IMR-90 (cell line): ENCODE measurements around the gene DENND1C. TPM values are rescaled to one million over a fixed set of nuclear protein-coding genes. Genes with fewer than 3 reads are reported as not detected.

Experiments
- ATAC-seq: fragments of 200-7000 bp; cut with Tn5 transposase; 2 replicates; pipeline ENCODE4 v1.9.1; 2020; ENCODE audit warnings: low read depth, mild to moderate bottlenecking, moderate library complexity
- BruUV-seq: library from RNA; stranded (reverse); fragments of 400-500 nt; replicated peaks from 2 replicates; lab custom pipeline; 2021; lab: Mats Ljungman, UMichigan
- CTCF ChIA-PET: fragments of 300-600 bp; formaldehyde crosslinking; extraction: SDS; loops from one replicate; lab custom pipeline; 2021; ENCODE audit warnings: antibody characterized with exemption; lab: Yijun Ruan, JAX
- POLR2A ChIA-PET: fragments of 300-600 bp; sonication (Branson Sonifier 250); formaldehyde crosslinking; loops from one replicate; lab custom pipeline; 2022; ENCODE audit warnings: antibody characterized with exemption; ENCODE audit not compliant: unreplicated experiment; lab: Charles Lee
- DNase-seq: peaks from one replicate; pipeline ENCODE4 v3.0.0; 2013
- H2AFZ ChIP-seq: replicated peaks from 2 replicates; pipeline ENCODE3; 2013; ENCODE audit warnings: low read length, mild to moderate bottlenecking; ENCODE audit not compliant: poor library complexity
- H2AK5ac ChIP-seq: 2 replicates; pipeline ENCODE4 v1.6.1; 2013; ENCODE audit warnings: low read depth, low read length, inconsistent platforms
- H2AK9ac ChIP-seq: replicated peaks from 2 replicates; pipeline ENCODE3; 2013; ENCODE audit warnings: mild to moderate bottlenecking, low read depth, low read length, moderate library complexity; ENCODE audit not compliant: poor library complexity
- H2BK120ac ChIP-seq: 2 replicates; pipeline ENCODE4 v1.6.1; 2013; ENCODE audit warnings: low read depth, low read length, inconsistent platforms
- H2BK15ac ChIP-seq: 3 replicates; pipeline ENCODE4 v1.6.1; 2013; ENCODE audit warnings: low read depth, low read length, inconsistent platforms
- H2BK20ac ChIP-seq: 2 replicates; pipeline ENCODE4 v1.6.1; 2013; ENCODE audit warnings: low read depth, mild to moderate bottlenecking, inconsistent platforms, low read length, moderate library complexity
- H2BK5ac ChIP-seq: 2 replicates; pipeline ENCODE4 v1.6.1; 2013; ENCODE audit warnings: mild to moderate bottlenecking, low read depth, low read length, inconsistent platforms; ENCODE audit not compliant: poor library complexity, severe bottlenecking
- H3K14ac ChIP-seq: replicated peaks from 2 replicates; pipeline ENCODE4 v1.6.1; 2013; ENCODE audit warnings: low read depth, low read length, inconsistent platforms
- H3K18ac ChIP-seq: 2 replicates; pipeline ENCODE4 v1.6.1; 2013; ENCODE audit warnings: low read depth, low read length, control low read depth
- H3K23ac ChIP-seq: 2 replicates; pipeline ENCODE4 v1.6.1; 2013; ENCODE audit warnings: low read depth, low read length, inconsistent platforms
- H3K27ac ChIP-seq: 2 replicates; pipeline ENCODE4 v1.5.1; 2013; ENCODE audit warnings: mild to moderate bottlenecking, control low read depth, low read length; ENCODE audit not compliant: insufficient read depth
- H3K27me3 ChIP-seq: 2 replicates; pipeline ENCODE4 v1.6.1; 2013; ENCODE audit warnings: low read length; ENCODE audit not compliant: control insufficient read depth, insufficient read depth
- H3K36me3 ChIP-seq: 2 replicates; pipeline ENCODE4 v1.6.1; 2013; ENCODE audit warnings: low read length, mixed read lengths; ENCODE audit not compliant: control insufficient read depth, insufficient read depth
- H3K4ac ChIP-seq: 2 replicates; pipeline ENCODE4 v1.6.1; 2013; ENCODE audit warnings: low read depth, low read length, inconsistent platforms
- H3K4me1 ChIP-seq: 2 replicates; pipeline ENCODE4 v1.6.1; 2013; ENCODE audit warnings: low read length, mixed read lengths; ENCODE audit not compliant: control insufficient read depth, insufficient read depth
- H3K4me2 ChIP-seq: 2 replicates; pipeline ENCODE4 v1.6.1; 2013; ENCODE audit warnings: low read depth, mild to moderate bottlenecking, control low read depth, low read length, moderate library complexity
- H3K4me3 ChIP-seq: 2 replicates; pipeline ENCODE4 v1.5.1; 2013; ENCODE audit warnings: low read depth, mild to moderate bottlenecking, control low read depth, low read length, moderate library complexity; ENCODE audit not compliant: insufficient read depth
- H3K56ac ChIP-seq: 2 replicates; pipeline ENCODE4 v1.6.1; 2013; ENCODE audit warnings: low read length, inconsistent platforms; ENCODE audit not compliant: insufficient read depth; ENCODE audit errors: extremely low read depth
- H3K79me1 ChIP-seq, 2 experiments: 2 replicates each; pipeline ENCODE4 v1.6.1; 2013; ENCODE audit warnings: low read length in 2 of 2, inconsistent platforms in 1 of 2, low read depth in 1 of 2
- H3K9ac ChIP-seq: 2 replicates; pipeline ENCODE4 v1.6.1; 2013; ENCODE audit warnings: low read depth, low read length, control low read depth
- H3K9me1 ChIP-seq: 2 replicates; pipeline ENCODE4 v1.6.1; 2013; ENCODE audit warnings: low read length, inconsistent platforms; ENCODE audit not compliant: insufficient read depth
- H3K9me3 ChIP-seq: 2 replicates; pipeline ENCODE4 v1.6.1; 2013; ENCODE audit warnings: low read length; ENCODE audit not compliant: control insufficient read depth, insufficient read depth
- H4K20me1 ChIP-seq: 2 replicates; pipeline ENCODE4 v1.6.1; 2013; ENCODE audit warnings: low read length, inconsistent platforms; ENCODE audit not compliant: insufficient read depth
- H4K5ac ChIP-seq: 2 replicates; pipeline ENCODE4 v1.6.1; 2013; ENCODE audit warnings: mild to moderate bottlenecking, low read depth, low read length, control low read depth
- H4K8ac ChIP-seq, 2 experiments: 2 replicates each; pipeline ENCODE4 v1.6.1; 2013; ENCODE audit warnings: low read depth in 2 of 2, low read length in 2 of 2, control low read depth in 1 of 2, inconsistent platforms in 1 of 2
- H4K91ac ChIP-seq: 2 replicates; pipeline ENCODE4 v1.6.1; 2013; ENCODE audit warnings: low read depth, low read length, inconsistent platforms; ENCODE audit not compliant: insufficient read depth
- BHLHE40 ChIP-seq: fragments of 150-350 bp; IDR thresholded peaks from 2 replicates; pipeline ENCODE4 v1.6.1; 2016; ENCODE audit warnings: mild to moderate bottlenecking, low read depth, low read length
- CEBPB ChIP-seq: IDR thresholded peaks from 2 replicates; pipeline ENCODE4 v1.6.1; 2012; ENCODE audit warnings: low read depth, low read length, improper control_type of control experiment
- CHD1 ChIP-seq: IDR thresholded peaks from 2 replicates; pipeline ENCODE4 v1.6.1; 2012; ENCODE audit warnings: low read depth, low read length, improper control_type of control experiment
- MAFK ChIP-seq: IDR thresholded peaks from 2 replicates; pipeline ENCODE4 v1.6.1; 2012; ENCODE audit warnings: low read depth, low read length, improper control_type of control experiment
- MXI1 ChIP-seq: IDR thresholded peaks from 2 replicates; pipeline ENCODE4 v1.6.1; 2012; ENCODE audit warnings: low read depth, mild to moderate bottlenecking, low read length, moderate library complexity, borderline replicate concordance
- NFE2L2 ChIP-seq: fragments of 150-350 bp; IDR thresholded peaks from 2 replicates; pipeline ENCODE4 v1.6.1; 2016; ENCODE audit warnings: low read depth, mild to moderate bottlenecking, low read length
- POLR2A ChIP-seq: IDR thresholded peaks from 2 replicates; pipeline ENCODE4 v1.6.1; 2012; ENCODE audit warnings: mild to moderate bottlenecking, low read depth, low read length
- RAD21 ChIP-seq: IDR thresholded peaks from 2 replicates; pipeline ENCODE4 v1.6.1; 2012; ENCODE audit warnings: low read length, improper control_type of control experiment
- RCOR1 ChIP-seq: IDR thresholded peaks from 2 replicates; pipeline ENCODE4 v1.6.1; 2012; ENCODE audit warnings: mild to moderate bottlenecking, low read length, improper control_type of control experiment; ENCODE audit not compliant: insufficient replicate concordance
- USF2 ChIP-seq: fragments of 150-350 bp; IDR thresholded peaks from 2 replicates; pipeline ENCODE4 v1.6.1; 2017; ENCODE audit warnings: mild to moderate bottlenecking, antibody characterized with exemption, low read length, low read depth
- WGBS, 2 experiments: methylation state at CpG; one replicate each; pipeline versions ENCODE4 v1.1.5 to v1.1.7; 2013; ENCODE audit warnings: missing lambda C conversion rate in 2 of 2; ENCODE audit not compliant: insufficient read length in 1 of 2; ENCODE audit errors: extremely low coverage in 2 of 2; 5-methylcytosine and 5-hydroxymethylcytosine counted together
- dilution Hi-C: fragments of 300-500 bp; cut with HindIII; formaldehyde crosslinking; loops from one replicate; pipeline ENCODE4 v1.14.3; 2018; ENCODE audit warnings: low sequenced_read_pairs; ENCODE audit not compliant: unreplicated experiment
- in situ Hi-C: fragments of 300-500 bp; cut with MboI; formaldehyde crosslinking; loops from 3 replicates; pipeline ENCODE4 v1.14.3; 2019; ENCODE audit warnings: low sequenced_read_pairs, inconsistent platforms, mixed read lengths
- intact Hi-C: fragments of 100-400 bp; cut with micrococcal nuclease; formaldehyde crosslinking; loops from 2 replicates; pipeline ENCODE4 v1.10.0; 2022
- polyA plus RNA-seq, 3 experiments: library from polyadenylated mRNA; depleted of rRNA; stranded (reverse); fragments of >200 nt; gene quantifications; 2 replicates each; pipeline ENCODE4 v1.2.3, GENCODE V29; 2012; ENCODE audit warnings: low replicate concordance in 1 of 3
- total RNA-seq: library from RNA; depleted of rRNA; stranded (reverse); fragments of >200 nt; gene quantifications from 2 replicates; pipeline ENCODE4 v1.2.3, GENCODE V29; 2012
- TF ChIP-seq, protein P1 (sequence below): conservative IDR thresholded peaks from 2 replicates; pipeline ENCODE4 v1.5.1; 2012; ENCODE audit warnings: mild to moderate bottlenecking, low read depth, low read length, improper control_type of control experiment

The DENND1C gene
- total and polyA plus RNA-seq, 2 of the 4 experiments (the other 2 are of a cell fraction): not detected

DNA sequence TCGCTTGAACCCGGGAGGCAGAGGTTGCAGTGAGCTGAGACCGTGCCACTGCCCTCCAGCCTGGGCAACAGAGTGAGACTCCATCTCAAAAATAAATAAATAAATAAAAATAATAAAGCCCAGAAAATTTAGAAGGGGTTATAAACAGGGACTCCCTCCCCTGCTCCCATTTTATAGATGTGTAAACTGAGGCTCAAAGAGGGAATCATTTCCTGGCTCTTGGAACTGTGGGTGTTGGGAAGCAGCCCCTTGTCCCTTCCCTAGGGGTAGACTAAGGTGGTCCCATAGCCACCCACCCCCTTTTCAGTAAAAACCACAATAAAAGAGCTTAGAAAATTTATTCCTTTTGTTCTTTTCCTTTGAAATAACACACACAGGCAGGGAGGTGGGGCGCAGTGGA lies 41.8 kb downstream of the DENND1C start:
- CTCF ChIA-PET: no interaction called here
- TF ChIP-seq NFE2L2: no peak
- TF ChIP-seq POLR2A: no peak
- no peak for TF ChIP-seq CEBPB
- no peak for TF ChIP-seq USF2
- TF ChIP-seq MXI1: no peak
- no peak for TF ChIP-seq BHLHE40
- no peak for TF ChIP-seq RCOR1
- TF ChIP-seq CHD1: no peak
- TF ChIP-seq RAD21: no peak
- no peak for TF ChIP-seq MAFK
- TF ChIP-seq, protein P1, sequence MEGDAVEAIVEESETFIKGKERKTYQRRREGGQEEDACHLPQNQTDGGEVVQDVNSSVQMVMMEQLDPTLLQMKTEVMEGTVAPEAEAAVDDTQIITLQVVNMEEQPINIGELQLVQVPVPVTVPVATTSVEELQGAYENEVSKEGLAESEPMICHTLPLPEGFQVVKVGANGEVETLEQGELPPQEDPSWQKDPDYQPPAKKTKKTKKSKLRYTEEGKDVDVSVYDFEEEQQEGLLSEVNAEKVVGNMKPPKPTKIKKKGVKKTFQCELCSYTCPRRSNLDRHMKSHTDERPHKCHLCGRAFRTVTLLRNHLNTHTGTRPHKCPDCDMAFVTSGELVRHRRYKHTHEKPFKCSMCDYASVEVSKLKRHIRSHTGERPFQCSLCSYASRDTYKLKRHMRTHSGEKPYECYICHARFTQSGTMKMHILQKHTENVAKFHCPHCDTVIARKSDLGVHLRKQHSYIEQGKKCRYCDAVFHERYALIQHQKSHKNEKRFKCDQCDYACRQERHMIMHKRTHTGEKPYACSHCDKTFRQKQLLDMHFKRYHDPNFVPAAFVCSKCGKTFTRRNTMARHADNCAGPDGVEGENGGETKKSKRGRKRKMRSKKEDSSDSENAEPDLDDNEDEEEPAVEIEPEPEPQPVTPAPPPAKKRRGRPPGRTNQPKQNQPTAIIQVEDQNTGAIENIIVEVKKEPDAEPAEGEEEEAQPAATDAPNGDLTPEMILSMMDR: no peak
- H3K9ac ChIP-seq: no peak overlapping the region

More for the DNA sequence above, 41.8 kb downstream of the DENND1C start:
- Histone ChIP-seq H3K36me3 (no peaks in the 10 kb centered on the region), H3K9me3 (no peaks in the 10 kb centered on the region), H4K91ac (no peak overlapping the region), H2AK5ac (no peak overlapping the region), H3K4me2 (no peak overlapping the region), H3K4me3 (no peak overlapping the region), H2BK120ac (no peak overlapping the region), H3K4me1 (no peaks in the 10 kb centered on the region), H3K79me1 (no peaks in the 10 kb centered on the region), H2AFZ (no peak overlapping the region), H3K9me1 (no peaks in the 10 kb centered on the region), H2AK9ac (no peak overlapping the region), H4K8ac (no peak overlapping the region), H4K5ac (no peak overlapping the region), H3K14ac (no peak overlapping the region), H2BK5ac (no peak overlapping the region), H3K23ac (no peak overlapping the region), H2BK20ac (no peak overlapping the region), H3K4ac (no peak overlapping the region), H3K18ac (no peak overlapping the region), H3K27ac (no peak overlapping the region), H3K56ac (no peak overlapping the region), H2BK15ac (no peak overlapping the region), H4K20me1 (no peaks in the 10 kb centered on the region), H3K27me3 (no peaks in the 10 kb centered on the region)
- dilution Hi-C loops (no loop called here), intact Hi-C loops (no loop called here), in situ Hi-C loops (no loop called here)
- POLR2A ChIA-PET: no interaction called here
- BruUV-seq: no TSS peak
- ATAC-seq (no peak), DNase-seq (no peak)
- WGBS, 2 experiments: no CpG with 5 or more reads among the region's 4 CpGs
